ENCODE measurements around the gene DOCK10. TPM values are rescaled to one million over a fixed set of nuclear protein-coding genes. Genes with fewer than 3 reads are reported as not detected.

The DOCK10 gene
- total RNA-seq, 1 experiment from 2014 or later = 28.9 TPM

GRCh38 chr2:224994242-224994823, 47.9 kb downstream of the DOCK10 start:
- no peak for DNase-seq
- Histone ChIP-seq H3K79me2 (ENCODE audit: low read depth) (no peaks in the 10 kb centered on the region), H3K4me2 (no peak overlapping the region), H3K27me3 (ENCODE audit: insufficient read depth, low read depth) (0 out of 2 replicates have a peak, but pooled peaks cover 4% of the 10 kb centered on the region), H3K27ac (no peak overlapping the region), H4K20me1 (ENCODE audit: insufficient read depth) (no peaks in the 10 kb centered on the region), H3K4me1 (replicated peaks; ENCODE audit: insufficient read depth) (no peaks in the 10 kb centered on the region), H3K9me2 (ENCODE audit: insufficient read depth) (no peaks in the 10 kb centered on the region), H2AFZ (no peak overlapping the region), H3K4me3 (no peak overlapping the region), H3F3A (ENCODE audit: insufficient read depth, low read depth) (no peaks in the 10 kb centered on the region), H3K36me3 (ENCODE audit: low read depth) (no peaks in the 10 kb centered on the region), H3K9me3 (ENCODE audit: insufficient read depth, low read depth) (no peaks in the 10 kb centered on the region)
- CTCF ChIA-PET = interaction anchor here (0.6 kb wide), 1 partner anchor 667 kb away, joined by 3 read pairs; no protein-coding TSS in a partner anchor
- no TSS peak for BruUV-seq (replicated peaks)
- intact Hi-C loops (cut with micrococcal nuclease; ENCODE audit: unreplicated experiment) = no loop called here
- POLR2A ChIA-PET (ENCODE audit: unreplicated experiment) = interaction anchor here (0.7 kb wide), 1 partner anchor 1595 kb away, joined by 8 read pairs; no protein-coding TSS in a partner anchor
- TF ChIP-seq CTCF (conservative IDR thresholded peaks at IDR 0.05) = no peak
- no peak for TF ChIP-seq EZH2 (IDR thresholded peaks at IDR 0.05; ENCODE audit: low read depth)

- TF ChIP-seq EZH2 (IDR thresholded peaks at IDR 0.05; ENCODE audit: low read depth) (no peak), CTCF (conservative IDR thresholded peaks at IDR 0.05) (no peak)
- Histone ChIP-seq H3F3A (ENCODE audit: insufficient read depth, low read depth) (no peaks in the 10 kb centered on the region), H3K4me1 (replicated peaks; ENCODE audit: insufficient read depth) (no peaks in the 10 kb centered on the region), H3K36me3 (ENCODE audit: low read depth) (no peaks in the 10 kb centered on the region), H3K4me3 (no peak overlapping the region), H3K79me2 (ENCODE audit: low read depth) (no peaks in the 10 kb centered on the region), H3K4me2 (no peak overlapping the region), H3K9me2 (ENCODE audit: insufficient read depth) (0 out of 2 replicates have a peak, but pooled peaks cover 3% of the 10 kb centered on the region), H2AFZ (no peak overlapping the region), H3K9me3 (ENCODE audit: insufficient read depth, low read depth) (no peaks in the 10 kb centered on the region), H3K27me3 (ENCODE audit: insufficient read depth, low read depth) (0 out of 2 replicates have a peak, but pooled peaks cover 5% of the 10 kb centered on the region), H4K20me1 (ENCODE audit: insufficient read depth) (no peaks in the 10 kb centered on the region), H3K27ac (no peak overlapping the region)
- intact Hi-C loops (cut with micrococcal nuclease; ENCODE audit: unreplicated experiment) = no loop called here
- no peak for DNase-seq
- POLR2A ChIA-PET (ENCODE audit: unreplicated experiment) = no interaction called here
- no TSS peak for BruUV-seq (replicated peaks)
- CTCF ChIA-PET = interaction anchor here (0.6 kb wide), 1 partner anchor 208 kb away, joined by 9 read pairs; no protein-coding TSS in a partner anchor
These were observed 51.6 kb downstream of the DOCK10 start for GRCh38 chr2:224990710-224991109.

- no peak for DNase-seq
- H3K36me3 ChIP-seq (ENCODE audit: low read depth) = no peaks in the 10 kb centered on the region
- H2AFZ ChIP-seq = no peak overlapping the region
- no peak overlapping the region for H3K27ac ChIP-seq
- no peaks in the 10 kb centered on the region for H3K9me3 ChIP-seq (ENCODE audit: insufficient read depth, low read depth)
- H3K4me2 ChIP-seq = no peak overlapping the region
- H3K9me2 ChIP-seq (ENCODE audit: insufficient read depth) = peaks cover 3% of the 10 kb centered on the region; the same call in 1 of the 2 replicates
- ChIA-PET CTCF (no interaction called here), POLR2A (ENCODE audit: unreplicated experiment) (no interaction called here)
- no peaks in the 10 kb centered on the region for H4K20me1 ChIP-seq (ENCODE audit: insufficient read depth)
- H3K79me2 ChIP-seq (ENCODE audit: low read depth) = no peaks in the 10 kb centered on the region
- H3K4me3 ChIP-seq = no peak overlapping the region
- 0 out of 2 replicates have a peak, but pooled peaks cover 5% of the 10 kb centered on the region for H3K27me3 ChIP-seq (ENCODE audit: insufficient read depth, low read depth)
- intact Hi-C loops (cut with micrococcal nuclease; ENCODE audit: unreplicated experiment) = no loop called here
- H3K4me1 ChIP-seq (replicated peaks; ENCODE audit: insufficient read depth) = no peaks in the 10 kb centered on the region
- H3F3A ChIP-seq (ENCODE audit: insufficient read depth, low read depth) = no peaks in the 10 kb centered on the region
- no TSS peak for BruUV-seq (replicated peaks)
- TF ChIP-seq EZH2 (IDR thresholded peaks at IDR 0.05; ENCODE audit: low read depth) = no peak
- no peak for TF ChIP-seq CTCF (conservative IDR thresholded peaks at IDR 0.05)
These were observed 54.5 kb downstream of the DOCK10 start for GRCh38 chr2:224987733-224988132.

All from PC-9 (cell line).